Measurements from ENCODE around the gene TTC5. TPM values are rescaled to one million over a fixed set of nuclear protein-coding genes. Genes with fewer than 3 reads are reported as not detected.
"Not testable (repeated sequence)": the region's sequence is repeated elsewhere in the genome, so short reads cannot be mapped to it uniquely, and the experiment has no call there.

TTC5 gene
- polyA plus RNA-seq, 3 donors: 6.2 to 18.4 (median 17.3) TPM

DNA sequence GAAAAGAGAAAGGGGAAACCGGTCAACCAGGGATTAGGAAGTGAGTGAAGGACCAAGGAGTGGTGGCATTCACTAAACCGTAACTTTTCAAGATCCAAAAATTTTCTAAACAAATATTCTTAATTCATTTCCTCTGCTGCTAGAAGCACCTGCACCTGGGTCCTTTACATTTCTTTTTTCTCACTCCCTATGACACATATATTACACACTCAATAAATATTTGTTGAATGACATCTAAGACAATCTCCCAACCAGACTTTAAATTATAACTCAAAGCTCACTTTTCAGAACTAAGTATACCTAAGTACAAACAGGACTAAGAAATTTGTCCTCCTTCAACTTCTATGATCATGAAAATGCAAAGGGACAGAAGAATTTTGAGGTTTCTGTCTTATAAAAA lies 11.1 kb downstream of the TTC5 start:
- peaks cover 92 to 98% of the 10 kb centered on the region in 2 donors for H3K36me3 ChIP-seq (replicated peaks in 1 of 2; ENCODE audit: control insufficient read depth in 1 of 2, insufficient read depth in 2 of 2, low read length in 2 of 2)
- H3K9me3 ChIP-seq (replicated peaks in 1 of 2; ENCODE audit: control insufficient read depth in 1 of 2, insufficient read depth in 1 of 2, low read length in 2 of 2): no peaks in the 10 kb centered on the region
- no peak overlapping the region for H3K9ac ChIP-seq (ENCODE audit: insufficient read depth, low read length, poor library complexity, severe bottlenecking)
- intact Hi-C loops (cut with micrococcal nuclease): no loop called here
- TF ChIP-seq, protein P1, sequence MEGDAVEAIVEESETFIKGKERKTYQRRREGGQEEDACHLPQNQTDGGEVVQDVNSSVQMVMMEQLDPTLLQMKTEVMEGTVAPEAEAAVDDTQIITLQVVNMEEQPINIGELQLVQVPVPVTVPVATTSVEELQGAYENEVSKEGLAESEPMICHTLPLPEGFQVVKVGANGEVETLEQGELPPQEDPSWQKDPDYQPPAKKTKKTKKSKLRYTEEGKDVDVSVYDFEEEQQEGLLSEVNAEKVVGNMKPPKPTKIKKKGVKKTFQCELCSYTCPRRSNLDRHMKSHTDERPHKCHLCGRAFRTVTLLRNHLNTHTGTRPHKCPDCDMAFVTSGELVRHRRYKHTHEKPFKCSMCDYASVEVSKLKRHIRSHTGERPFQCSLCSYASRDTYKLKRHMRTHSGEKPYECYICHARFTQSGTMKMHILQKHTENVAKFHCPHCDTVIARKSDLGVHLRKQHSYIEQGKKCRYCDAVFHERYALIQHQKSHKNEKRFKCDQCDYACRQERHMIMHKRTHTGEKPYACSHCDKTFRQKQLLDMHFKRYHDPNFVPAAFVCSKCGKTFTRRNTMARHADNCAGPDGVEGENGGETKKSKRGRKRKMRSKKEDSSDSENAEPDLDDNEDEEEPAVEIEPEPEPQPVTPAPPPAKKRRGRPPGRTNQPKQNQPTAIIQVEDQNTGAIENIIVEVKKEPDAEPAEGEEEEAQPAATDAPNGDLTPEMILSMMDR (IDR thresholded peaks at IDR 0.05): no peak
- no peak overlapping the region for H3K4me2 ChIP-seq (replicated peaks; ENCODE audit: extremely low read depth, low read length, poor library complexity, severe bottlenecking)
- DNase-seq: no peak
- peak overlapping the region in 1 of 7 donors; percentile 43 for H3K27ac Mint-ChIP-seq
- H3K36me3 Mint-ChIP-seq: peaks cover 72 to 85% of the 10 kb centered on the region in 2 donors
- H3K79me2 ChIP-seq (ENCODE audit: insufficient read depth, low read length): no peaks in the 10 kb centered on the region
- no CpG with 5 or more reads among the region's 2 CpGs for WGBS (ENCODE audit: insufficient coverage)
- no peak overlapping the region for H3K4me3 Mint-ChIP-seq
- no peaks in the 10 kb centered on the region for H4K20me1 ChIP-seq (ENCODE audit: insufficient read depth, low read length)
- H3K4me1 ChIP-seq (ENCODE audit: control insufficient read depth in 1 of 2, insufficient read depth in 2 of 2, low read length in 2 of 2): no peaks in the 10 kb centered on the region
- no peak overlapping the region for H3K27ac ChIP-seq (ENCODE audit: low read depth in 1 of 2, low read length in 2 of 2)
- no peaks in the 10 kb centered on the region for H3K27me3 ChIP-seq (ENCODE audit: control insufficient read depth in 2 of 2, insufficient read depth in 2 of 2, low read length in 2 of 2)
- no peaks in the 10 kb centered on the region for H3K9me3 Mint-ChIP-seq
- no peak overlapping the region for H3K4me3 ChIP-seq (replicated peaks in 1 of 3; ENCODE audit: low read depth in 2 of 3, low read length in 3 of 3)
- H3K27me3 Mint-ChIP-seq (ENCODE audit: low read depth in 3 of 3): no peaks in the 10 kb centered on the region
- H3K4me1 Mint-ChIP-seq: peaks cover 5% of the 10 kb centered on the region
- H2AFZ ChIP-seq (ENCODE audit: insufficient read depth, low read depth, low read length, poor library complexity, severe bottlenecking): no peak overlapping the region

DNA sequence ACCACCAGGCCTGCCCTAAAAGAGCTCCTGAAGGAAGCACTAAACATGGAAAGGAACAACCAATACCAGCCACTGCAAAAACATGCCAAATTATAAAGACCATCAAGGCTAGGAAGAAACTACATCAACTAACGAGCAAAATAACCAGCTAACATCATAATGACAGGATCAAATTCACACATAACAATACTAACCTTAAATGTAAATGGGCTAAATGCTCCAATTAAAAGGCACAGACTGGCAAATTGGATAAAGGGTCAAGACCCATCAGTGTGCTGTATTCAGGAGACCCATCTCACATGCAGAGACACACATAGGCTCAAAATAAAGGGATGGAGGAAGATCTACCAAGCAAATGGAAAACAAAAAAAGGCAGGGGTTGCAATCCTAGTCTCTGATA lies 23.8 kb downstream of the TTC5 start:
- no CpG with 5 or more reads among the region's 1 CpG for WGBS (ENCODE audit: insufficient coverage)
- H3K27ac Mint-ChIP-seq: not testable (repeated sequence)

DNA sequence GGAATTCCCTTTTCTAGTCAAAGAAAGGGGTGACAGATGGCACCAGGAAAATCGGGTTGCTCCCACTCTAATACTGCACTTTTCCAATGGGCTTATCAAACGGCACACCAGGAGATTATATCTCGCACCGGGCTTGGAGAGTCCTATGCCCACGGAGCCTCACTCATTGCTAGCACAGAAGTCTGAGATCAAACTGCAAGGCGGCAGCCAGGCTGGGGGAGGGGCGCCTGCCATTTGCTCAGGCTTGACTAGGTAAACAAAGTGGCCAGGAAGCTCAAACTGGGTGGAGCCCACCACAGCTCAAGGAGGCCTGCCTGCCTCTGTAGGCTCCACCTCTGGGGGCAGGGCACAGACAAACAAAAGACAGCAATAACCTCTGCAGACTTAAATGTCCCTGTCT lies 25.5 kb downstream of the TTC5 start:
- DNase-seq; intact Hi-C loops (cut with micrococcal nuclease); H3K4me3 Mint-ChIP-seq; H3K4me1 ChIP-seq (ENCODE audit: control insufficient read depth in 1 of 2, insufficient read depth in 2 of 2, low read length in 2 of 2); H3K27ac Mint-ChIP-seq; H3K27me3 ChIP-seq (ENCODE audit: control insufficient read depth in 2 of 2, insufficient read depth in 2 of 2, low read length in 2 of 2); H3K9me3 ChIP-seq (replicated peaks in 1 of 2; ENCODE audit: control insufficient read depth in 1 of 2, insufficient read depth in 1 of 2, low read length in 2 of 2); H2AFZ ChIP-seq (ENCODE audit: insufficient read depth, low read depth, low read length, poor library complexity, severe bottlenecking); H3K4me1 Mint-ChIP-seq; H3K9ac ChIP-seq (ENCODE audit: insufficient read depth, low read length, poor library complexity, severe bottlenecking); H3K27ac ChIP-seq (ENCODE audit: low read depth in 1 of 2, low read length in 2 of 2); H3K4me3 ChIP-seq (replicated peaks in 1 of 3; ENCODE audit: low read depth in 2 of 3, low read length in 3 of 3); H3K27me3 Mint-ChIP-seq (ENCODE audit: low read depth in 3 of 3); H3K79me2 ChIP-seq (ENCODE audit: insufficient read depth, low read length); H3K4me2 ChIP-seq (replicated peaks; ENCODE audit: extremely low read depth, low read length, poor library complexity, severe bottlenecking); H4K20me1 ChIP-seq (ENCODE audit: insufficient read depth, low read length): not testable (repeated sequence)
- 100% methylated on average over 5 of the region's 7 CpGs for WGBS (ENCODE audit: insufficient coverage)
- Mint-ChIP-seq H3K9me3 (peaks cover 12 to 32% (median 24%) of the 10 kb centered on the region in 7 donors), H3K36me3 (peaks cover 57 to 68% of the 10 kb centered on the region in 2 donors)
- H3K36me3 ChIP-seq (replicated peaks in 1 of 2; ENCODE audit: control insufficient read depth in 1 of 2, insufficient read depth in 2 of 2, low read length in 2 of 2): peaks cover 0 to 15% of the 10 kb centered on the region in 2 donors

More for the DNA sequence above, 23.8 kb downstream of the TTC5 start:
- H3K27me3 ChIP-seq (ENCODE audit: control insufficient read depth in 2 of 2, insufficient read depth in 2 of 2, low read length in 2 of 2); H3K9ac ChIP-seq (ENCODE audit: insufficient read depth, low read length, poor library complexity, severe bottlenecking); H3K4me1 ChIP-seq (ENCODE audit: control insufficient read depth in 1 of 2, insufficient read depth in 2 of 2, low read length in 2 of 2); H3K4me3 Mint-ChIP-seq; H3K27me3 Mint-ChIP-seq (ENCODE audit: low read depth in 3 of 3); H3K4me2 ChIP-seq (replicated peaks; ENCODE audit: extremely low read depth, low read length, poor library complexity, severe bottlenecking); DNase-seq; H3K4me3 ChIP-seq (replicated peaks in 1 of 3; ENCODE audit: low read depth in 2 of 3, low read length in 3 of 3); H2AFZ ChIP-seq (ENCODE audit: insufficient read depth, low read depth, low read length, poor library complexity, severe bottlenecking); H3K27ac ChIP-seq (ENCODE audit: low read depth in 1 of 2, low read length in 2 of 2); H3K79me2 ChIP-seq (ENCODE audit: insufficient read depth, low read length); H3K9me3 ChIP-seq (replicated peaks in 1 of 2; ENCODE audit: control insufficient read depth in 1 of 2, insufficient read depth in 1 of 2, low read length in 2 of 2); H3K4me1 Mint-ChIP-seq; intact Hi-C loops (cut with micrococcal nuclease); H4K20me1 ChIP-seq (ENCODE audit: insufficient read depth, low read length): not testable (repeated sequence)
- Mint-ChIP-seq H3K9me3 (peaks cover 12 to 27% (median 22%) of the 10 kb centered on the region in 7 donors), H3K36me3 (peaks cover 69 to 80% of the 10 kb centered on the region in 2 donors)
- peaks cover 6 to 21% of the 10 kb centered on the region in 2 donors for H3K36me3 ChIP-seq (replicated peaks in 1 of 2; ENCODE audit: control insufficient read depth in 1 of 2, insufficient read depth in 2 of 2, low read length in 2 of 2)
